HAP-1 (cell line): ENCODE results near the gene STPG3.

Experiments used
- DNase-seq, 2 experiments: peaks; one replicate each; pipeline ENCODE4 v3.0.0-alpha.2; 2016 to 2020; ENCODE audit warnings: low spot score in 2 of 2
- H3K27me3 ChIP-seq: fragments of 250-450 bp; sonication (Bioruptor Pico); 2 replicates; pipeline ENCODE4 v1.5.1; 2020; ENCODE audit warnings: low read depth, mild to moderate bottlenecking, moderate library complexity
- H3K36me3 ChIP-seq: fragments of 250-450 bp; sonication (Bioruptor Pico); replicated peaks from 2 replicates; pipeline ENCODE4 v1.5.1; 2020; ENCODE audit warnings: mild to moderate bottlenecking
- H3K4me1 ChIP-seq: fragments of 250-450 bp; sonication (Bioruptor Pico); 2 replicates; pipeline ENCODE4 v1.5.1; 2020; ENCODE audit warnings: mild to moderate bottlenecking
- H3K4me3 ChIP-seq: fragments of 250-450 bp; sonication (Bioruptor Pico); 2 replicates; pipeline ENCODE4 v1.5.1; 2020; ENCODE audit warnings: mild to moderate bottlenecking, moderate library complexity
- H3K9me3 ChIP-seq: fragments of 250-450 bp; sonication (Bioruptor Pico); 2 replicates; pipeline ENCODE4 v1.5.1; 2020; ENCODE audit warnings: mild to moderate bottlenecking, moderate library complexity
- in situ Hi-C: fragments of 300-500 bp; cut with MboI; formaldehyde crosslinking; loops from 3 replicates; pipeline ENCODE4 v1.14.3; 2020; ENCODE audit warnings: low sequenced_read_pairs, inconsistent platforms, mixed read lengths

STPG3 gene

DNA sequence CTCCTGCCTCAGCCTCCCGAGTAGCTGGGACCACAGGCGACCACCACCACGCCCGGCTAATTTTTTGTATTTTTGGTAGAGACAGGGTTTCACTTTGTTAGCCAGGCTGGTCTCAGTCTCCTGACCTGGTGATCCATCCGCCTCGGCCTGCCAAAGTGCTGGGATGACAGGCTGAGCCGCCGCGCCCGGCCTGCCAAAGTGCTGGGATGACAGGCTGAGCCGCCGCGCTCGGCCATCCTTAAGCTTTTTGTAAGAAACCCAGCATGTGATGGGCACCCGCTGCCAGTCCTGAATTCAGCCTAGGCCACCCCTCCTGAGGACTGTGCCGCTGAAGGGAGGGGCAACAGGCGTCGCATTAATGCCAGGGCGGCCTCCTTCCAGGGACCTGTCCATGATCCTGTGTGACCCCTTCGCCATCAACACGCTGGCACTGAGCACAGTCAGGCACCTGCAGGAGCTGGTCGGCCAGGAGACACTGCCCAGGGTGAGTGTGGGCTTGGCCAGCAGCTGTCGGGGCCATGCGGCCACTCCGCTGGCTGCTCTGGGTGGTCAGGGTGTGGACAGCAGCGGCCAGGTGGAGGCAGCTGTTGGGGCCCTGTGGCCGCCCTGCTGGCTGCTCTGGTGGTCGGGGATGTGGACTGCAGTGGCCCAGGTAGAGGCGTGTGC, 14.5 kb downstream of the STPG3 start:
- Histone ChIP-seq H3K36me3 (peaks cover 52% of the 10 kb centered on the region), H3K27me3 (no peaks in the 10 kb centered on the region), H3K4me1 (no peaks in the 10 kb centered on the region), H3K9me3 (no peaks in the 10 kb centered on the region), H3K4me3 (no peak overlapping the region)
- in situ Hi-C loops: no loop called here
- DNase-seq: no peak

DNA sequence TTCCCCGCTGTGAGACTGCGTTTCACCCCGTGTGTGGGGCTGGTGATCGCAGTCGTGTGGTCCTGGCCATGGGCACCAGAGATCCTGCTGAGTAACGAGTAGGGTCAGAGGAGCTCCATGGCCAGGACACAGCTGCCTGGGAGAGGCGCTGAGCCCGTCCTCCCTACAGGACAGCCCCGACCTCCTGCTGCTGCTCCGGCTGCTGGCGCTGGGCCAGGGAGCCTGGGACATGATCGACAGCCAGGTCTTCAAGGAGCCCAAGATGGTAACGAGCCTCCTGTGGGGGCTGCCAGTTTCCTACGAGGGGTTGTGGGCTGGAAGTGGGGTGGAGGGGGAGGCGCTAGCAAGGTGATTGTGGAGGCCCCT, 15.1 kb downstream of the STPG3 start:
- H3K4me3 ChIP-seq: no peak overlapping the region
- no peaks in the 10 kb centered on the region for H3K9me3 ChIP-seq
- peak in 1 of 2 experiments; percentile 10 for DNase-seq
- no peaks in the 10 kb centered on the region for H3K27me3 ChIP-seq
- no peaks in the 10 kb centered on the region for H3K4me1 ChIP-seq
- in situ Hi-C loops: no loop called here
- H3K36me3 ChIP-seq: peaks cover 52% of the 10 kb centered on the region

DNA sequence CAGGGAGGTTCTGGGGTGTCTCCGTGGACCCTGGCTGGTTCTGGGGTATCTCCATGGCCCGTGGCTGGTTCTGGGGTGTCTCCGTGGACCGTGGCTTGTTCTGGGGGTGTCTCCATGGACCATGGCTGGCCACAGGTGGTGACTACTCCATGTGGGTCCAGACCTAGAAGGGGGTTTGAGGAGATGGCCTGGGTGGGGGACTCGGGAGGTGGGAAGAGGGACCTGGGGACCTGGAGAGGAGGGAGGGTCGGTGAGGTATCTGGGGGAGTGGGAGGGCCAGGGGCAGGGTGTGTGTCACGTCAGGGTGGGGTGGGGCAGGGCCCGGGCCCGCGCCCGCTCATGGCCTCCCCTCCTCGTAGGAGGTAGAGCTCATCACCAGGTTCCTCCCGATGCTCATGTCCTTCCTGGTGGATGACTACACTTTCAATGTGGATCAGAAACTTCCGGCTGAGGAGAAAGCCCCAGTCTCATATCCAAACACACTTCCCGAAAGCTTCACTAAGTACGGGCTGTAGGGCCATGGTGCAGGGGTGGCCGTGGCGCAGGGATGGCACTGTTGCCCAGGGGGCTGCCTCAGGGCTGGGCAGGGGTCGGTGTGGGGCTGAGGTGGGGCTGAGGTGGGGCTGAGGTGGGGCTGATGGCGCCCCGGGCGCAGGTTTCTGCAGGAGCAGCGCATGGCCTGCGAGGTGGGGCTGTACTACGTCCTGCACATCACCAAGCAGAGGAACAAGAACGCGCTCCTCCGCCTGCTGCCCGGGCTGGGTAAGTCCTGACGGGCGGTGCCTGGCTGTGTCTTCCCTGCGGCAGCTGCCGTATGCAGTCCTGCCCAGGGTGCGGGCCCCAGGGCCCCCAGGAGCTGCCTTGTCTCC, 15.7 kb downstream of the STPG3 start:
- DNase-seq: no peak
- peaks cover 52% of the 10 kb centered on the region for H3K36me3 ChIP-seq
- no peaks in the 10 kb centered on the region for H3K4me1 ChIP-seq
- in situ Hi-C loops: no loop called here
- H3K4me3 ChIP-seq: no peak overlapping the region
- no peaks in the 10 kb centered on the region for H3K27me3 ChIP-seq
- no peaks in the 10 kb centered on the region for H3K9me3 ChIP-seq

DNA sequence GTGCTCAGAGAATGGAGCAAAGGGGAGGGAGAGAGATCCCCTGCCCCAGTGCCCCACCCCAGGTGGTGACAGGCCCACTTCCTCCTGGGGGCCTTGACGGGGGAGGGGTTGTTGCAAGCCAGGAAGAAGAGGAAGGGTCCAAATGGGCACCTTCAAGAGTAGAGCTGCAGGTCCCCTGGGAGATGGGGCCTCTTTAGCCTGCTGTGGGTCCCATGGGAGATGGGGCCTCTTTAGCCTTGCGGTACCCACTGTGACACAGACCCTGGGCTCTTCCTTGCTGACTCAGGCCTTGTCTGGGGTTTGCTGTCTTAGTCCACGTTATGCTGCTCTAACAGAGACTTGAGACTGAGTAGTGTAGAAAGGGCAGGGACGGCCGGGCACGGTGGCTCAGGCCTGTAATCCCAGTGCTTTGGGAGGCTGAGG, 16.9 kb downstream of the STPG3 start:
- Histone ChIP-seq H3K9me3 (no peaks in the 10 kb centered on the region), H3K27me3 (no peaks in the 10 kb centered on the region), H3K4me1 (no peaks in the 10 kb centered on the region), H3K4me3 (no peak overlapping the region), H3K36me3 (peaks cover 61% of the 10 kb centered on the region)
- no peak for DNase-seq
- in situ Hi-C loops: no loop called here

GRCh38 chr9:137268538-137269201, 17.6 kb downstream of the STPG3 start:
- Histone ChIP-seq H3K27me3 (no peaks in the 10 kb centered on the region), H3K4me3 (no peak overlapping the region), H3K4me1 (no peaks in the 10 kb centered on the region), H3K9me3 (no peaks in the 10 kb centered on the region), H3K36me3 (peaks cover 62% of the 10 kb centered on the region)
- in situ Hi-C loops: no loop called here
- DNase-seq: no peak

- in situ Hi-C loops: no loop called here
- H3K4me1 ChIP-seq: no peaks in the 10 kb centered on the region
- no peak for DNase-seq
- H3K9me3 ChIP-seq: no peaks in the 10 kb centered on the region
- H3K36me3 ChIP-seq: peaks cover 56% of the 10 kb centered on the region
- no peak overlapping the region for H3K4me3 ChIP-seq
- no peaks in the 10 kb centered on the region for H3K27me3 ChIP-seq
Measured at GRCh38 chr9:137269231-137269772, 18.2 kb downstream of the STPG3 start.

- H3K9me3 ChIP-seq: no peaks in the 10 kb centered on the region
- no peaks in the 10 kb centered on the region for H3K27me3 ChIP-seq
- H3K4me1 ChIP-seq: no peaks in the 10 kb centered on the region
- in situ Hi-C loops: no loop called here
- peaks cover 43% of the 10 kb centered on the region for H3K36me3 ChIP-seq
- H3K4me3 ChIP-seq: no peak overlapping the region
- no peak for DNase-seq
Measured at GRCh38 chr9:137270929-137271695, 20.0 kb downstream of the STPG3 start.

- in situ Hi-C loops: no loop called here
- Histone ChIP-seq H3K27me3 (no peaks in the 10 kb centered on the region), H3K4me1 (peaks cover 2% of the 10 kb centered on the region; the same call in 1 of the 2 replicates), H3K36me3 (peaks cover 40% of the 10 kb centered on the region), H3K4me3 (no peak overlapping the region), H3K9me3 (no peaks in the 10 kb centered on the region)
- DNase-seq: peak in 1 of 2 experiments; percentile 6
Measured at GRCh38 chr9:137271696-137272076, 20.6 kb downstream of the STPG3 start.

GRCh38 chr9:137272241-137273094, 21.4 kb downstream of the STPG3 start:
- Histone ChIP-seq H3K9me3 (no peaks in the 10 kb centered on the region), H3K4me1 (peaks cover 3% of the 10 kb centered on the region; the same call in 1 of the 2 replicates), H3K36me3 (peaks cover 40% of the 10 kb centered on the region), H3K27me3 (no peaks in the 10 kb centered on the region), H3K4me3 (no peak overlapping the region)
- DNase-seq: no peak
- in situ Hi-C loops: no loop called here

GRCh38 chr9:137273095-137273490, 22.0 kb downstream of the STPG3 start:
- H3K36me3 ChIP-seq: peaks cover 33% of the 10 kb centered on the region
- peaks cover 3% of the 10 kb centered on the region; the same call in 1 of the 2 replicates for H3K4me1 ChIP-seq
- H3K4me3 ChIP-seq: no peak overlapping the region
- no peaks in the 10 kb centered on the region for H3K9me3 ChIP-seq
- no peak for DNase-seq
- in situ Hi-C loops: no loop called here
- H3K27me3 ChIP-seq: no peaks in the 10 kb centered on the region

GRCh38 chr9:137273611-137274320, 22.7 kb downstream of the STPG3 start:
- peak in 1 of 2 experiments; percentile 6 for DNase-seq
- Histone ChIP-seq H3K4me3 (no peak overlapping the region), H3K4me1 (peaks cover 3% of the 10 kb centered on the region; the same call in 1 of the 2 replicates), H3K9me3 (no peaks in the 10 kb centered on the region), H3K27me3 (no peaks in the 10 kb centered on the region), H3K36me3 (peaks cover 27% of the 10 kb centered on the region)
- in situ Hi-C loops: no loop called here

DNA sequence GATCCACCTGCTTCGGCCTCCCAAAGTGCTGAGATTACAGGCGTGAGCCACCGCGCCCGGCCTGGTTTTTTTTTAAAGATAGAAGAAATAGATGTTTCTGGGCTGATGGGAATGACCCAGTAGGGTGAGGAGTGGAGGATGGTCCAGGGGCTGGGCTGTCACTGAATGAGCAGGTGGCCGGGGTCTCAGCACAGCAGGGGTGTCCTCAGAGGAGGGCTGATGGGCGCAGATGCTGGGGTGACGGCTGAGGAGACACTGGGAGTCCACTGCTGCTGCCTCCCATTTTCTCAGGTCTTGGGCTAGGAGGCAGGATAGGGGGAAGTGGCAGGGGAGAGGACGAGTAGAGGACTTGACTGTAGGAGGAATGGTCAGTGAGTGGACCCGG, 24.1 kb downstream of the STPG3 start:
- Histone ChIP-seq H3K27me3 (no peaks in the 10 kb centered on the region), H3K4me3 (no peak overlapping the region), H3K36me3 (peaks cover 18% of the 10 kb centered on the region), H3K4me1 (peaks cover 3% of the 10 kb centered on the region; the same call in 1 of the 2 replicates), H3K9me3 (no peaks in the 10 kb centered on the region)
- DNase-seq: no peak
- in situ Hi-C loops: no loop called here
